GM12878 (cell line): ENCODE measurements around the gene SLC29A4. TPM values are rescaled to one million over a fixed set of nuclear protein-coding genes. Genes with fewer than 3 reads are reported as not detected.

Source experiments
- ATAC-seq: fragments of 200-7000 bp; cut with Tn5 transposase; 3 replicates; pipeline ENCODE4 v1.9.1; 2020; ENCODE audit warnings: mild to moderate bottlenecking, moderate library complexity
- BruUV-seq: library from RNA; stranded (reverse); fragments of 400-500 nt; replicated peaks from 2 replicates; lab custom pipeline; 2021; lab: Mats Ljungman, UMichigan
- CTCF ChIA-PET: fragments of 300-600 bp; sonication (Branson Sonifier 250); formaldehyde crosslinking; extraction: SDS; loops from one replicate; lab custom pipeline; 2021; ENCODE audit warnings: inconsistent platforms; lab: Yijun Ruan, JAX
- POLR2A ChIA-PET: fragments of 350-600 bp; formaldehyde crosslinking; extraction: SDS; loops from one replicate; lab custom pipeline; 2021; ENCODE audit warnings: inconsistent platforms; lab: Charles Lee
- RAD21 ChIA-PET: fragments of 300-600 bp; sonication (Branson Sonifier 250); formaldehyde crosslinking; loops from one replicate; lab custom pipeline; 2023; ENCODE audit warnings: antibody characterized with exemption; ENCODE audit not compliant: unreplicated experiment; lab: Charles Lee
- SMC1A ChIA-PET: fragments of 300-600 bp; sonication (Branson Sonifier 250); formaldehyde crosslinking; loops from one replicate; lab custom pipeline; 2023; ENCODE audit not compliant: unreplicated experiment, uncharacterized antibody; lab: Charles Lee
- DNase-seq: peaks from one replicate; pipeline ENCODE4 v3.0.0-alpha.2; 2011; ENCODE audit warnings: low read depth, low spot score
- FAIRE-seq: peaks from 3 replicates; lab custom pipeline; 2011; peaks lifted over from hg19 to GRCh38; lab: Jason Lieb, UNC
- H2AFZ ChIP-seq: 2 replicates; pipeline ENCODE4 v1.6.0; 2011; ENCODE audit warnings: low read depth, low read length, control low read depth; ENCODE audit not compliant: control insufficient read depth
- H3K27ac ChIP-seq: 2 replicates; pipeline ENCODE4 v1.5.1; 2011; ENCODE audit warnings: control low read depth; ENCODE audit not compliant: control insufficient read depth, insufficient read depth
- H3K27me3 ChIP-seq, 2 experiments: replicated peaks in 1 of 2; 2 replicates each; pipeline versions ENCODE4 v1.6.0 to v1.6.1; 2011; ENCODE audit warnings: low read length in 1 of 2; ENCODE audit not compliant: control insufficient read depth in 2 of 2, insufficient read depth in 2 of 2
- H3K36me3 ChIP-seq, 2 experiments: 2 replicates each; pipeline ENCODE4 v1.5.1; 2011; ENCODE audit warnings: low read length in 1 of 2; ENCODE audit not compliant: control insufficient read depth in 2 of 2, insufficient read depth in 2 of 2
- H3K4me1 ChIP-seq: 2 replicates; pipeline ENCODE4 v1.6.1; 2011; ENCODE audit warnings: mild to moderate bottlenecking, low read length, moderate library complexity, mixed read lengths; ENCODE audit not compliant: control insufficient read depth, insufficient read depth
- H3K4me2 ChIP-seq: 2 replicates; pipeline ENCODE4 v1.6.0; 2011; ENCODE audit warnings: control low read depth; ENCODE audit not compliant: control insufficient read depth, insufficient read depth
- H3K4me3 ChIP-seq: fragments of 200-600 bp; sonication (generic); 2 replicates; pipeline ENCODE4 v1.5.1; 2016
- H3K79me2 ChIP-seq: 2 replicates; pipeline ENCODE4 v1.6.0; 2011; ENCODE audit warnings: low read length; ENCODE audit not compliant: control insufficient read depth, insufficient read depth
- H3K9ac ChIP-seq: 2 replicates; pipeline ENCODE4 v1.8.0; 2011; ENCODE audit warnings: low read length, control low read depth, mixed read lengths; ENCODE audit not compliant: control insufficient read depth, insufficient read depth
- H3K9me3 ChIP-seq: replicated peaks from 3 replicates; pipeline ENCODE4 v1.5.1; 2011; ENCODE audit warnings: mild to moderate bottlenecking, low read length; ENCODE audit not compliant: control insufficient read depth, insufficient read depth
- H4K20me1 ChIP-seq: 2 replicates; pipeline ENCODE4 v1.6.0; 2011; ENCODE audit not compliant: control insufficient read depth, insufficient read depth
- E2F8 ChIP-seq: fragments of 450-650 bp; IDR thresholded peaks from 2 replicates; pipeline ENCODE4 v1.6.1; 2018; ENCODE audit warnings: mild to moderate bottlenecking, low read depth, moderate library complexity; ENCODE audit not compliant: partially characterized antibody
- EP300 ChIP-seq, 2 experiments: fragments of 150-350 bp in 1 of 2; IDR thresholded peaks; 2 replicates each; pipeline ENCODE4 v1.6.1; 2011 to 2012; ENCODE audit warnings: low read depth in 2 of 2, low read length in 2 of 2, borderline replicate concordance in 1 of 2, improper control_type of control experiment in 1 of 2, inconsistent platforms in 1 of 2; ENCODE audit not compliant: control insufficient read depth in 1 of 2
- ESRRA ChIP-seq: IDR thresholded peaks from 2 replicates; pipeline ENCODE4 v1.6.1; 2012; ENCODE audit warnings: mild to moderate bottlenecking, low read length, improper control_type of control experiment
- EZH2 ChIP-seq: IDR thresholded peaks from 2 replicates; pipeline ENCODE4 v1.6.1; 2012; ENCODE audit warnings: low read depth, mild to moderate bottlenecking, control low read depth, inconsistent platforms, low read length, borderline replicate concordance; ENCODE audit not compliant: control insufficient read depth
- MTA2 ChIP-seq: fragments of 450-650 bp; IDR thresholded peaks from 2 replicates; pipeline ENCODE4 v1.6.1; 2016; ENCODE audit warnings: low read depth, mild to moderate bottlenecking, moderate library complexity
- MYB ChIP-seq: fragments of 150-350 bp; IDR thresholded peaks from 2 replicates; pipeline ENCODE4 v1.6.1; 2014; ENCODE audit warnings: mild to moderate bottlenecking, low read depth, low read length, borderline replicate concordance
- NFYA ChIP-seq: IDR thresholded peaks from 2 replicates; pipeline ENCODE4 v1.6.1; 2011; ENCODE audit warnings: low read depth, mild to moderate bottlenecking, low read length, improper control_type of control experiment, borderline replicate concordance
- RELA ChIP-seq: fragments of 450-650 bp; IDR thresholded peaks from 2 replicates; pipeline ENCODE4 v1.8.0; 2014; ENCODE audit warnings: borderline replicate concordance; ENCODE audit not compliant: partially characterized antibody
- STAT1 ChIP-seq: fragments of 450-650 bp; conservative IDR thresholded peaks from 2 replicates; pipeline ENCODE4 v1.6.1; 2014; ENCODE audit warnings: antibody characterized with exemption, mild to moderate bottlenecking
- ZNF217 ChIP-seq: fragments of 450-650 bp; IDR thresholded peaks from 2 replicates; pipeline ENCODE4 v1.6.1; 2017; ENCODE audit warnings: antibody characterized with exemption, mild to moderate bottlenecking
- WGBS: methylation state at CpG from one replicate; pipeline ENCODE4 v1.1.6; 2016; ENCODE audit warnings: low lambda C conversion rate; ENCODE audit not compliant: insufficient replicate concordance, insufficient coverage; ENCODE audit errors: missing lambda C conversion rate; 5-methylcytosine and 5-hydroxymethylcytosine counted together
- in situ Hi-C: fragments of 300-500 bp; cut with MboI; formaldehyde crosslinking; loops from 9 replicates; pipeline ENCODE4 v1.14.3; 2018; ENCODE audit warnings: mixed read lengths
- intact Hi-C: fragments of 100-400 bp; cut with micrococcal nuclease; formaldehyde crosslinking; loops from one replicate; pipeline ENCODE4 v1.14.2; 2022; ENCODE audit not compliant: unreplicated experiment
- polyA plus RNA-seq, 11 experiments: library from polyadenylated mRNA; depleted of rRNA in 4 of 11; unstranded in 6 of 11; stranded (reverse) in 5 of 11; fragments of >200 nt; fragmentation: Nextera tagmentation in 4 of 11; fragmentation: Illumina TruSeq in 1 of 11; extraction: Ambion mirVana in 4 of 11; extraction: Trizol in 1 of 11; gene quantifications; 1 replicate in 1 of 11; 2 replicates in 10 of 11; pipeline versions ENCODE4 v1.2.1 to v1.2.3, GENCODE V29; 2011 to 2016; ENCODE audit warnings: inconsistent platforms in 2 of 11, missing spikeins in 2 of 11, low read depth in 1 of 11
- total RNA-seq, 4 experiments: library from RNA; depleted of rRNA in 3 of 4; stranded (reverse); fragments of >200 nt in 3 of 4; fragmentation: Illumina TruSeq in 1 of 4; extraction: Trizol in 1 of 4; gene quantifications; 2 replicates each; pipeline versions ENCODE4 v1.2.1 to v1.2.3, GENCODE V29; 2013 to 2021
- TF ChIP-seq, protein P1 (sequence below): fragments of 450-650 bp; IDR thresholded peaks from 2 replicates; pipeline ENCODE4 v1.6.1; 2016; ENCODE audit warnings: mild to moderate bottlenecking
- TF ChIP-seq, protein P2 (sequence below): IDR thresholded peaks from 2 replicates; pipeline ENCODE4 v1.6.1; 2012; ENCODE audit warnings: low read depth, low read length, improper control_type of control experiment

SLC29A4 gene
- total and polyA plus RNA-seq, 10 of the 15 experiments (the other 5 are each of a cell fraction or from before 2014, with no cell fraction given), result 0.11 to 0.72 (median 0.23) TPM; not detected in 3

GRCh38 chr7:5343884-5344283 lies 61.1 kb downstream of the SLC29A4 start (continued):
- TF ChIP-seq, protein P1, sequence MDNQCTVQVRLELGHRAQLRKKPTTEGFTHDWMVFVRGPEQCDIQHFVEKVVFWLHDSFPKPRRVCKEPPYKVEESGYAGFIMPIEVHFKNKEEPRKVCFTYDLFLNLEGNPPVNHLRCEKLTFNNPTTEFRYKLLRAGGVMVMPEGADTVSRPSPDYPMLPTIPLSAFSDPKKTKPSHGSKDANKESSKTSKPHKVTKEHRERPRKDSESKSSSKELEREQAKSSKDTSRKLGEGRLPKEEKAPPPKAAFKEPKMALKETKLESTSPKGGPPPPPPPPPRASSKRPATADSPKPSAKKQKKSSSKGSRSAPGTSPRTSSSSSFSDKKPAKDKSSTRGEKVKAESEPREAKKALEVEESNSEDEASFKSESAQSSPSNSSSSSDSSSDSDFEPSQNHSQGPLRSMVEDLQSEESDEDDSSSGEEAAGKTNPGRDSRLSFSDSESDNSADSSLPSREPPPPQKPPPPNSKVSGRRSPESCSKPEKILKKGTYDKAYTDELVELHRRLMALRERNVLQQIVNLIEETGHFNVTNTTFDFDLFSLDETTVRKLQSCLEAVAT, result no peak
- TF ChIP-seq STAT1 (no peak), EZH2 (no peak), RELA (no peak), ZNF217 (no peak), MYB (no peak), E2F8 (no peak)

GRCh38 chr7:5344342-5344741 lies 61.6 kb downstream of the SLC29A4 start:
- Histone ChIP-seq H3K27ac (no peak overlapping the region), H4K20me1 (no peaks in the 10 kb centered on the region), H3K4me1 (no peaks in the 10 kb centered on the region), H3K9me3 (peaks cover 9% of the 10 kb centered on the region; the same call in 2 of the 3 replicates), H3K79me2 (no peaks in the 10 kb centered on the region), H2AFZ (no peak overlapping the region), H3K9ac (no peak overlapping the region), H3K4me2 (no peak overlapping the region), H3K36me3 (peaks cover 8 to 11% of the 10 kb centered on the region in 2 experiments; a peak in 3 of 4 replicates), H3K4me3 (no peak overlapping the region), H3K27me3 (no peaks in the 10 kb centered on the region)
- no TSS peak for BruUV-seq
- intact Hi-C loops, result no loop called here
- 95% methylated on average over 4 of the region's 4 CpGs for WGBS
- ATAC-seq (no peak), FAIRE-seq (no peak), DNase-seq (no peak)
- in situ Hi-C loops, result no loop called here
- ChIA-PET RAD21 (no interaction called here), POLR2A (no interaction called here), CTCF (no interaction called here), SMC1A (no interaction called here)
- TF ChIP-seq NFYA (no peak), MTA2 (no peak), EP300 (IDR thresholded peaks at IDR 0.05; ENCODE audit: borderline replicate concordance in 1 of 2, control insufficient read depth in 1 of 2, low read depth in 2 of 2, low read length in 2 of 2) (no peak), STAT1 (no peak), ESRRA (no peak)
- TF ChIP-seq, protein P2, sequence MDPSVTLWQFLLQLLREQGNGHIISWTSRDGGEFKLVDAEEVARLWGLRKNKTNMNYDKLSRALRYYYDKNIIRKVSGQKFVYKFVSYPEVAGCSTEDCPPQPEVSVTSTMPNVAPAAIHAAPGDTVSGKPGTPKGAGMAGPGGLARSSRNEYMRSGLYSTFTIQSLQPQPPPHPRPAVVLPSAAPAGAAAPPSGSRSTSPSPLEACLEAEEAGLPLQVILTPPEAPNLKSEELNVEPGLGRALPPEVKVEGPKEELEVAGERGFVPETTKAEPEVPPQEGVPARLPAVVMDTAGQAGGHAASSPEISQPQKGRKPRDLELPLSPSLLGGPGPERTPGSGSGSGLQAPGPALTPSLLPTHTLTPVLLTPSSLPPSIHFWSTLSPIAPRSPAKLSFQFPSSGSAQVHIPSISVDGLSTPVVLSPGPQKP, result no peak
